GM19043 (cell line): ENCODE data around the gene GDNF.
"Not testable (repeated sequence)": the region's sequence is repeated elsewhere in the genome, so short reads cannot be mapped to it uniquely, and the experiment has no call there.

Source experiments
- ATAC-seq: cut with Tn5 transposase; IDR thresholded peaks from one replicate; pipeline ENCODE4 v1.9.1; 2021; ENCODE audit warnings: low read depth; ENCODE audit not compliant: unreplicated experiment

Gene GDNF

DNA sequence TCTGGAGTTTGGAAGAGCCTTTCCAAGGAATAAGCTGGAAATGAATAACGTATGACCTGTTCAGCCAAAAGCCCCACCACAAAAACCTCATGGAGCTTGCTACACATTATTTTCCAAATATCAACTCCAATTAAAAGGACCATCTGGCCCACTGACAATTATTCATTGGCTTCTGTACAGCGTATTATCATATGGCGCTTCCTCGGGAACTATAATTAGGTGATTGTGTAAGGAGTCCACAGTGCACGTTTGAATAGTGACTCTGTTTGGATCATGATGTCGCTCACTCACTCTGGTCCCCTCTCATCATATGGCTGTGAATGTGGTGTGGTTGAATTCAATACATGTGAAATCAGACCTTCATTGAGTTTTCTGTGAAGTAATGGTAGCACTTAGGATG lies 52.1 kb downstream of the GDNF start:
- no peak for ATAC-seq

DNA sequence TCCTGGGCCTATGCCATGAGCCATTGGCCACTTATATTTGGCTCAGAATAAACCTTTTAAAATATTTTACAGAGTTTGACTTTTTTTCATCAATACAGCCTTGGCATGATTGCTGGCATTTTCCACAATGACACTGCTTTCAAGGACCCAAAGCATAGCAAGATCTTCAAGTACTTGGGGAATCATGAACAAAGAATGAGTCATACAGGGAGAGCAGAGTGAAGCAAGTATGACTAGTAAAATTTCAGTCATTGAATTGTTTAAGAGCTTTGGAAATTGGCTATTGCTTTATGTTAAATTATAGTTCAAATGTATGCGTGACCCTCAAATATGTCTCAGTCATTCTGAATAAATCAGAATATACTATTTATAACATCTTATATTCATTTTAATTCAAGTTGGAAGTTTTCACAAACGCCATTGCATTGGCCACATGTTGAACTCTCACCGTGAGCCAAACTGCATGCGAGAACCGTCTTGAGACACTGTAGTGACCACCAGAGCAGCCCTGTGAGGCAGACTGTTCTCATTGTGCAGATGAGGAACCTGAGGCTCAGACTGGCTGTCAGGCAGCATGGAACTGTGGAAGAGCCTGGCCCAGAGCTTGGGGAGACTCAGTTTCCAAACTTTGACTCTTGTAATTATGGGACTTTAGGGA lies 52.9 kb downstream of the GDNF start:
- ATAC-seq: no peak

DNA sequence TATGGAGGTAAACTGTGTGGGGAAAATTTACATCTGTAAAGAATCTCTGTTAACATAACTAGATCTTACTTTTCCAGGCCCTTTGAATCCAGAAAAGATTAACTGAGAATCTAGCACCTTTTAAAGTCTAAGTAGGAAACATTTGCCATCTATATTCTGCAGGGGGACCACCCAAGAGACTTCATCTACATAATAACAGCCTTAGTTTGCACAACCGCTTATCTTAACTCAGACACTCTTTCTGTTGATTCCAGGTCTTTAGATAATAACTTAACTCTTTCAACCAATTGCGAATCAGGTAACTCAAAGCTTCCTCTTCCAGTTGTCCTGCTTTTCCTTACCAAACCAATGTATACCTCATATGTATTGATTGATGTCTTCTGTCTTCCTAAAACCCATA lies 53.4 kb downstream of the GDNF start:
- ATAC-seq: no peak

DNA sequence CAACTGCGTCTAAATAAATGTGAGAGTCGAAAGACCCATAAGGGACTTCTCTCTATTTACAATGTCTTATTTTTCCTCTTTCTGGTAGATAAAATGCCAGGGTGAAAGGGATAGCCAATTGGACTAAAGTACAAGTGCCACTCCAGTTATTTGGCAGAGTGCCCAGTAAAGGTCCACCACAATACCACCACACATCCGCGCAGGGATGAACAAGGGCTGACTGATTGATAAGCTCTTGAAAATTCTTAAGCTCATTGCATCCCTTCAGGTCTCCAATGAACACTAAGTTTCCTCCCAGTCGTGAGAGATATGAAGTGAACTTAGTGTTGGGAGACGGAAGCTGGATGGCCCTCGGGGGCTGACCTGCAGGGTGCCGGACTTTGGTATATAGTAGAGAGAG lies 58.4 kb downstream of the GDNF start:
- ATAC-seq: not testable (repeated sequence)

DNA sequence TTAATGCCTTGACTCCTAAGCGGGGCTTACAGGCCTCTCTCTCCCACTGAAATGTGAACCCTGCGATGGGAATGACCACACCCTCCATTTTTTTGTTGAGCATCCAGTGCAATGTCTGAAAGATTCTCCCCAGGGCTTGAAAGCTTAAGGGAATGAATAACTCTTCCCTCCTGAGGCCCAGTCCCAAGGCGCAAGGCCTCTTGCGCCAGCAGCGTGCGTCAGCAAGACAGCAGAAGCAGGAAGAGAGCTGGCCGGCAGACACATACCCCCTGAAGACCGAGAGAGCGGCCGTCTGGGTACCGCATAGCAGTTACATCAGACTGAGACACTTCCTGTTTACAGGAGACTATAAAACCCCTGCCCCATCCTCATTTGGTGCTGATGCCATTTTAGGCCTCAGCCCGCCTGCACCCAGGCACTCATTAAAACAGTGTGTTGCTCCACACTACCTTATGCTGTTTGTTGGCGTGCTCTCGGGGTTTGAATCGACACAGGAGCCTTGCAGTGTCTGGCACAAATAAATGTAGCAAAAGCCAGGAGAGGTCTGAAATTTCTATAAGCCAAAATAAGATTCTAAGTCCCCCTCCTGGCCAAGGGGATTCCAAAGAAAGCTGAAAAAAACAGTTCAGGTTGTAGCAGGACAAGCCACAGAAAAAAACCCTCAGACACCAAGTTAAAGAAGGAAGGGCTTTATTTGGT lies 62.3 kb downstream of the GDNF start:
- ATAC-seq: no peak

DNA sequence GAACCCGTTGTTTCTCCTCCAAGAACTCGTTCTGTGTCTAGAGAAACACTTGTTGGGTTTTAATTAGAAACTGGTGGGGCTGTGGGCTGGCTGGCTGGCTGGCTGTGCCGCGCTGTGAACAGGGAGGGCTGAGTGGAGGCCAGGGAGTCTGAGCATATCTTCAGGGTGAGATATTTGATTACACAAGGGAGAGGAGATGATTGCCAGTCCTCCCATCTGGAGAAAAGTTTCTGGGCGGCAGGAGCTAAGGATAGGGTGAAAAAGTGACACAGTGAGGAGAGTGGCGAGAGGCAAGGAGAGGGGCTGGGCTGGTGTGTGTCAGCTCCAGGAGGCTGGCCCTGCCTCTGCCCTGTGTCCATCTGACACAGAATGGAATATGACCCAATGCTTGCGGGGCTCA lies 63.0 kb downstream of the GDNF start:
- ATAC-seq: no peak

DNA sequence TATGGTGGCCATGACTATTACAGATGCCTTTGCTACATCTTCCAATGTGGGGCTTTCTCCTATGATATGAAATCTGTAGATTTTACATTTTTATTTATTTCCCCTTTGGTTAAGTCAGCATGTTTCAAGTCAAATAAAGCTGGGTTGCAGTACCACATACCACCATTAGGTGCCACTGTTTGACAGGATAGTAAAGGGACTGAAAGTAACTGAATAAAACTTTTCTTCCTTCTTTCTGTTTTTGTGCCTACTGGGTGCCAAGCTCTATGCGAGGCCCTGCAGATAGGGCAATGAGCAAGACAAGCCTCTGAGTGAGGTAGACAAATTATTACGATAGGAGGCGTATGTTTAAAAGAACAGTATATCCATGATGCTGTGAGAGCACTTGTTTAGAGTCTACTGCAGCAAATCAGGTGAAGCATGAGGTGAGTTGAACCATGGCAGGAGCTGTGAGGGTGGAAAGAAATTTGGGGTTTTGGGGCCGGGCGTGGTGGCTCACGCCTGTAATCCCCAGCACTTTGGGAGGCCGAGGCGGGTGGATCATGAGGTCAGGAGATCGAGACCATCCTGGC lies 64.8 kb downstream of the GDNF start:
- no peak for ATAC-seq

DNA sequence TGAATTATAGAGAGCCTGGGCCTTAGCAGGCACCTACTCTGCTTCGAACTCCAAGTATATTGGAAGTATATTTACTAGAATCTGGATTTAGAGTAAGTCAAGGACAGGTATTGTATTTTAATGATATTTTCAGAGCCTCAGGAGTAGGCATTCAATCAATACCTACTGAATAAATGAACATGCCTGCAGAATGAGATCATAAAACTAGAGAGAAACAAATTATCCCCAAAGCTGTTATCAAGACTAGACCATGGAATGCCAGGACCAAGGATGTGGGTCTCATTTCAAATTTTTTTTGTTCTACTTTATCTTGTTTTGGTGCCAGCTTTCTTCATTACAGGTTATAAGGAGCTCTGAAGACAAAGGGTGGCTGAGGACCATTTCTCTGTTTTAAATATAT lies 66.0 kb downstream of the GDNF start:
- ATAC-seq: no peak

DNA sequence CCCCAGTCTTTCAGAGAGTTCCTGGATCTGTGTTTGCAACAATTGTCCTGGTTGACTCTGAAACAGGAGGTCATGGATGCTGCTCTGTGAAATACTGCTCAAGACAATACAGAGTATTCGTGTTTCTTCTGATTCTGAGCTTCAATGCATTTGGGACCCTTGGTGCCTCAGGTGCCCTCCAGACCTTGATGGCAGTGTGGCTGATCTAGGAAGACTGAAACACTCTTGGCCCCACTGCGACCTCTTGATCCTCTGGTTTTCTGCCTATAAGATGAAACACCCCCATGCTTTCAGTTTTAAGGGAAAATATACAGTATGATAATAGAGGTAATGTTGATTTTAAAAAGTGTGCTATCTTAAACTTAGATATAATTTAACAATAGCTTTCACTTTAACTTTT lies 67.6 kb downstream of the GDNF start:
- no peak for ATAC-seq

DNA sequence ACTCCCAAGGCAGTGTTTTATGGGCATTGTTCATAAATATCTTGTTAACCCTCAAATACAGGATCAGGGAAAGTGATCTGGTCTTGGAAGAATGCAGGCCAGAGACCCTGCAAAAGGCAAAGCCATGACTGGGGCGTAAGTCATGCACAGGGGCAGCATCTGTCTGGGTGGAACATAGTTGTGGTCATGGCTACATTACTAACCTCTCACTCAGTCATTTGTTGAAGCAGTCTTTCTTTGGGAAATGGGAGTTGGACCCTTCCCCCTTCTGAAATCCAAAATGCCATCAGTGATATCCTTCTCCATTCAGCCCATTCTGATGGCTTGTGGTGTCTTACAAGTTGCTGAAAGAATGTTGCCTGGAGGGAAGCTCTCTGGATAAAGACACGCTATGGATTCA lies 68.1 kb downstream of the GDNF start:
- ATAC-seq: no peak

DNA sequence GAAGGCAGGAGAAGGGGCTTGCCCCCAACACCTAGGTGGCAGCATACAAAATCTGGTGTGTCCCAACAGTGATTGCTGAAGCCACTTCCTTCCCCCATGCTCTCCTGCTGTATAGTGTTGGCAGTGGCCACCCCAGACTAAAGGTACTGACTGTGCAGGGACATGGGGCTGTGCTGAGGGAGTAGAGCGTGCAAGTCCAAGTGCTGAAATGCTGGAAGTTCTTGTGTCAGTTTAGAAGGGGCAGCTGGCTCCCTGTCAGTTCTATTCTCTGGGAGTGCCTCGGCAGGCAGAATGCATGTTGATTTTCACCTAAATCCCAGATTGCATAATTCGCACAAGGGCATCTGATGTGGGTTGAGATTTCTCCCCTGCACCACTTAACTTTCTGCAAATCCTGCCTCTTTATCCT lies 68.6 kb downstream of the GDNF start:
- ATAC-seq: no peak

DNA sequence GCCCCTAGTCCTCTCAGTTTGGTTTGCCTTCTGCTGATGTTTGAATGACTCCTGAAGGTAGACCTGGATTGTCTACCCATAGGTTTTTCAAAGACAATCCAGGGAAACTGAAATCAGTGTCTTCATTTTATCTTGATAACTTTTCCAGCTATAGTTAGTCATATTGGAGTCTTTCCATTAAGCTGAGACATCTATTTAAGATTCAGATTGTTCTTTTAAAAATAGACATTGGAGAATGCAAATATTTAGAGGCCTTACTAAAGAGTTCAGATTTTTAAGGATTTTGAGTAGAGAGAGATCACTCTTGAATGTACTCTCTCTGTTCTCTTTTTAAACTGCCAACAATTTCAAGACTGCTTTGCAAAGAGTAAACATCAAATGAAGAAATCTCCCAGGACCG lies 69.1 kb downstream of the GDNF start:
- ATAC-seq: no peak

DNA sequence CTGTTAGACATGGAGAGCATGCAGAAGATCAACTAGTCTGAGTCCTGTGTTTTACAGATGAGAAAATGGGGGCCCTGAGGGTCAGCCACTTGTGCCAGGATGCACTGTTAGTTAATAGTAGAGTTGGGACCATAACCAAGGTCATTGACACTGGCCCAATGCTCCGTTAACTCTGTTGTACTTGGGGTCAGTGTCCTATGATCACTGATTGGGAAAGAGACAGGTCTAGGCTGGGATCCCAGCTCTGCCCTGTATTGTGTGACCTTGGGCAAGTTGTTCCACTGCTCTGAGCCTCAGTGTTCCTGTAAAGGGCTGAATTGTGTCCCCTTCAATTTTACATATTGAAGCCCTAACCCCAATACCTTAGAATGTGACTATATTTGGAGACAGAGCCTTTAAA lies 70.0 kb downstream of the GDNF start:
- ATAC-seq: no peak

DNA sequence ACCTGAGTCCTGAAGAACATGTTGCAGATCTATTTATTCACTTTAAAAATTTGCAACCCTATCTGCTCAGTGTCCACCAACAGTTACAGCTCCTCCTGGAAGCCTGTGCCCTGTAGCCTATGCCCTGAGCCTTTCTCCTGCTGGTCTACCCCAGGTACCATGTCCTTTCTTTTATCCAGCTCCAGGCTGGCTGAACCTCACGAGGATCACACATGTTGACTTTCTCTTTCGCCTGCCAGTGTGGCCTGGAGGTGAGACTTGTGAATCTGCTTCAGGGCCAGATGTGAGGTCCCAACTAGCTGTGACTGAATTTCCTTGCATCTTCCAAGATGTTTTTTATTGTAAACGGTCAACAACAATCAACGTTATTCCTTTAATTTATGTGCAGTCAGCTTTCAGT lies 70.7 kb downstream of the GDNF start:
- ATAC-seq: no peak

DNA sequence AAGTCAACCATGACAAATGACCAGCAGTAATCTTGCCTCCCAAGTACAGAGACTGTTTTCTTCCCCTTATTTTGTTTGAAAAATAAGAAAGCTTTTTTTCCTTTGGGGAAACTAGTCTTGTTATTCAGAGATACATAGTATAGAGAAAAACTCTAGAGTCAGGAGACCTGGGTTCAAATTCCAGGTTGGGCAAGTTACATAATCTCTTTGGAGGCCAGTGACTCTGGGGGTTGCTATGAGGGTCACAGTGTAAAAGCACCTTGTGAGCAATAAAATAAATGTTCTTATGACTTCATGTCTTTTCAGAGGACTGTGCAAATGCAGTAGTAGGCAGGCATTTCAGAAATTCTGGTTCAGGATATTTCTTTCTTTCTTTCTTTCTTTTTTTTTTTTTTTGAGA lies 71.5 kb downstream of the GDNF start:
- no peak for ATAC-seq

DNA sequence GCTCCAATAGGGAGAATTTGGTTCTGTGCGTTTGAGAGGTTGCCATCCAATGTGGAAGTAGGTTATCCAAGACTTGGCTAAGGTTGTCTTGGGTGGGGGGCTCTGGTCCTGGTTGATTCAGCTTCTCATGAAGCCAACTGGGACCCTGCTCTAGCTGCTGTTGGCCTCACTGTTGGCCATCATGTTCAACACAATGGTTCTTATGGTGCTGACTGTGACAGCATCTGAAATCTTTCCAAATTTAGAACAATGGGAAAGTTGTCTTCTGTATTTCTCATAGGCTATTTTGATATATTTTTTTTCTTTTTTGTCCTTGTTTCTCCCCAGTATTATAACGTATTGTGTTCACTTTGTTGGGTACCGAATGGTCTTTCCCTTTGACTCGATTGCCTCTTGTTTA lies 71.9 kb downstream of the GDNF start:
- no peak for ATAC-seq

DNA sequence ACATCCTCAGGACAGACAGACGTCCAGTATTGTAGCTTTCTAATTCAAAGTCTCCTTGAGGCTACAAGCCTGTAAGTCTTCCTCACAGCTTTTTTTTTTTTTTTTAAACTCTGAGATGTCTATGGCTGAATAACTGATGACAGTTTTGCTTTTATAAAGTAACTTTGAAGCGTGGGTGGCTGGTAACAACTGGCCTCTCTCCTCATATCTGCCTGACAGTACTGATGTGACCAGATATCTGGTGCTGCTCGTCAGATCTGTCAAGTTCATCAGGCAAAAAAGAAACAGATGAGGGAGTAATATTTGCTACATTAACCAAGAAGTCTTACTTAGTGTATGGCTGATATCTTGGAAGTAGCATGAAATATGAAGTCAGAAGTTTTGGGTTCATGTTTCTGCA lies 72.6 kb downstream of the GDNF start:
- no peak for ATAC-seq
